Dendritic cell treated with granulocyte-macrophage colony-stimulating factor and Interleukin-4, amounts not matched to agents 40 ng/mL and 50 ng/mL, for 4 days (primary cell): ENCODE measurements around the gene COPS4.

Experiments
- H3K27ac Mint-ChIP-seq: one replicate; pipeline ENCODE4 v1.8.0; 2022; ENCODE audit warnings: mild to moderate bottlenecking, mixed read lengths
- H3K27me3 Mint-ChIP-seq: one replicate; pipeline ENCODE4 v1.8.0; 2022; ENCODE audit warnings: mild to moderate bottlenecking, mixed read lengths
- H3K36me3 Mint-ChIP-seq: one replicate; pipeline ENCODE4 v1.8.0; 2022; ENCODE audit warnings: low read depth, mixed read lengths
- H3K4me1 Mint-ChIP-seq: one replicate; pipeline ENCODE4 v1.8.0; 2022; ENCODE audit warnings: low read depth, mixed read lengths
- H3K4me3 Mint-ChIP-seq: one replicate; pipeline ENCODE4 v1.8.0; 2022; ENCODE audit warnings: mild to moderate bottlenecking, moderate library complexity, mixed read lengths
- H3K9me3 Mint-ChIP-seq: one replicate; pipeline ENCODE4 v1.8.0; 2022; ENCODE audit warnings: mixed read lengths
- intact Hi-C: fragments of 100-400 bp; cut with micrococcal nuclease; formaldehyde crosslinking; loops from one replicate; pipeline ENCODE4 v1.15.0; 2022

COPS4 gene

DNA sequence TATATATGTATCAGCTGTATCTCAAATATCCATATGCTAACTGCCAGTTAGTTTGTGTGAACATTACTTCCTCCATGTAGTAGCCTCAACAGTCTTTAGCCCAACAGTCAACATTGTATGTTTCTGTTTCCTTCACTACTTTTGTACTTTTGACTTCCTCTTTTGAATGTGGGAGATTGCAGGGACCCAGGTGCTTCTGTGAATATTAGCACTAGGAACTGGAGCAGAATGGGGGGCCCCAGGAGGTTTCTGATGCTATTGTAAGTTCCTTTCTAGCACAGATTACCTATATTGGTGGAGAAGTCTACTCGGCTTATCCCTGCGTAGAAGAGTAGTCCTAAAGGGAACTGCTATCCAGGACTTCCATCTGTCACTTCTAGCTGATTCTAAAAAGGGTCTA is 77.2 kb downstream of the COPS4 start:
- H3K36me3 Mint-ChIP-seq, result no peaks in the 10 kb centered on the region
- intact Hi-C loops, result no loop called here
- H3K27ac Mint-ChIP-seq, result peak overlapping the region; percentile 44
- no peaks in the 10 kb centered on the region for H3K9me3 Mint-ChIP-seq
- H3K4me1 Mint-ChIP-seq, result peaks cover 38% of the 10 kb centered on the region
- peak overlapping the region; percentile 52 for H3K4me3 Mint-ChIP-seq
- H3K27me3 Mint-ChIP-seq, result no peaks in the 10 kb centered on the region

DNA sequence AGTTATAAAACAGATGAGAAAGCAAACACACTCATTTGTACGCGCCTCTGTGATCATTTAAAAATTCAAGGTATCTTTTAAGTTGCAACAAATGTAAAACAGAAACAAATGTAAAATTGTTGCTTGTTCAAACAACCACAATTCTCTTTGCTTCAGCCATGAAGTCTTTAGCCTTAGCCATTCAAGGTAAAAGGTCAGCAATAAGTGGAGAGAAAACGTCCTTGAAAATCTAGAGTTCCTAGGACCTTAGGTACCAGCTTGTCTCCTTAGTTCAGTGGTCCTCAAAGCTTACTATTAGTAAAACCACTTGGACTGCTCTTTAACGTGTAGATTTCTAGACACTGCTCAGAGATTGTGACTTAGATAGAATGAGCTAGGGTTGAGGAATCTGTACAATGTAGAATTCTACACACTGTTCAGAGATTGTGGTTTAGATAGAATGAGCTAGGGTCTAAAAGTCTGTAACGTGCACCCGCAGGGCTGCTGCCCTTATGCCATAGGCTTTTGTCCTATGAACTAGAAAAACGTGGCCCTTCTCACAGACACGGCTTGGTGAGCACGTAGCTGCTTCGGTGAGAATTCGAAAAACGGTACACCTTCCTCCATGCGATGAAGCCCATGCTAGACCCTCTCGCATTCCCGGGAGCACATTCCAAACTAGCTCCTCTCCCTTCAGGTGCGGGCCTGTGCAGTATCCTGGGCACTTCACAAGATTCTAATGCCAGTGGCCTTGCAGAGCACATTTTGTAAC is 77.9 kb downstream of the COPS4 start:
- Mint-ChIP-seq H3K27me3 (no peaks in the 10 kb centered on the region), H3K4me3 (peak overlapping the region; percentile 10), H3K4me1 (peaks cover 38% of the 10 kb centered on the region), H3K9me3 (no peaks in the 10 kb centered on the region), H3K27ac (peak overlapping the region; percentile 44), H3K36me3 (no peaks in the 10 kb centered on the region)
- intact Hi-C loops, result no loop called here

DNA sequence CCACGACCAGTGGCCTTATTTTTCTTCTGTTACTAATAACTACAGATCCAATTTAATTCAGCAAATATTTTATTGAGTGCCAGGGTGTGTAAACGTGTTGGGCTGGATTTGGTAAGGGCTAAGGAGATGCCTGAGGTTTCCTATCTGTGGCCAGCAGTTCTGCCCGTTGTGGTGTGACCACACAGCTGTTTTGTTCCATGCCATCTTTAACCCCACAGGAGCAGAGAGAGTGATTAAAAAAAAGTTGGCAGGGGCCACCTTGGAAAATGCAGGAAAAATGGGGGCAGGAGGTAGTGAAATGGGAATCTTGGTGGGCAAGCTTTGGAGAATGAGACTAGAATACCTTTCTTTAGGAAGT is 78.4 kb downstream of the COPS4 start:
- intact Hi-C loops, result no loop called here
- Mint-ChIP-seq H3K4me1 (peaks cover 39% of the 10 kb centered on the region), H3K36me3 (no peaks in the 10 kb centered on the region), H3K27me3 (no peaks in the 10 kb centered on the region), H3K9me3 (no peaks in the 10 kb centered on the region), H3K4me3 (peak overlapping the region; percentile 10), H3K27ac (peak overlapping the region; percentile 44)

DNA sequence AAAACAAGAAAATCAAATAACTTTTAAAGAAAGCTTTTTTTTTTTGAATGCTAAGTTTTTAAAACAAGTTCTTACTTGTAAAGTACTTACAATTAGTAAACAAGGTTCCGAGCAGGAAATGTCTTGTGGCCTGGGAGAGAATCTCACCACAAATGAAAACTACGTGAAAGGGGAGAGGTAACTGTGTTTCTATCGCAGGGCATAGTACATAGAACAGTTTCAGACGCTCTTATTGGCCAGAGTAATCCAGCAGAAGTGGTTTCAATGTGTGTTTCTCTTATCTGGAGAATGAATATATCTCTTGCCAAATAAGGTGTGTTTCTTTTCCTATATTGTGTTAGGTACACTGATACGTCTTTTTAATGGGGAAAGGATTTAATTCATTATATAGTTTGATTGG is 79.6 kb downstream of the COPS4 start, which contains the start of gene PLAC8:
Gene PLAC8, minus strand, starts transcription at position 154 of the 400 bp plus-strand sequence. CDS start 6,808 bp downstream, outside the sequence.
- Mint-ChIP-seq H3K27me3 (no peaks in the 10 kb centered on the region), H3K36me3 (no peaks in the 10 kb centered on the region), H3K4me3 (peak within 1 kb of the TSS; percentile 49), H3K9me3 (no peaks in the 10 kb centered on the region), H3K27ac (peak within 1 kb of the TSS; percentile 50), H3K4me1 (peaks cover 40% of the 10 kb centered on the region)
- intact Hi-C loops, result no loop called here

DNA sequence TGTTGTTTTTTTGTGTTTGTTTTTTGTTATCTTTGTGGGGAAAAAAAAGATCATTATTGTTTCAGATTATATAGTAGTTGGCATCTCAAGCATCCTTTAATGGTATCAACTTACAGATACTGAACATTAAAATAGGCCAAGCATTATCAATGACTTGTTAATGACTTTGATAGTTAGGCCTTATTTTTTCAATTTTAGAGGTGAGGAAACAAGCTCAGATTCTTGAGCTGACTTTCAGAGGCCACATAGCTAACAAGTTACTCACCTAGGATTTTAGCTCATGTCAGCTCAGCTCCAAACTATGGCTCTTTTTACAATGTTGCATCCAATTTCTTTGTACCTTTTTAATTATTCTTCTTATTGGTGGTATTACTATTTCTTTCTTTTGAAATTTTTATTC is 80.0 kb downstream of the COPS4 start:
- peak overlapping the region; percentile 37 for H3K27ac Mint-ChIP-seq
- no peaks in the 10 kb centered on the region for H3K9me3 Mint-ChIP-seq
- peaks cover 44% of the 10 kb centered on the region for H3K4me1 Mint-ChIP-seq
- no peaks in the 10 kb centered on the region for H3K36me3 Mint-ChIP-seq
- intact Hi-C loops, result no loop called here
- no peaks in the 10 kb centered on the region for H3K27me3 Mint-ChIP-seq
- peak overlapping the region; percentile 49 for H3K4me3 Mint-ChIP-seq

DNA sequence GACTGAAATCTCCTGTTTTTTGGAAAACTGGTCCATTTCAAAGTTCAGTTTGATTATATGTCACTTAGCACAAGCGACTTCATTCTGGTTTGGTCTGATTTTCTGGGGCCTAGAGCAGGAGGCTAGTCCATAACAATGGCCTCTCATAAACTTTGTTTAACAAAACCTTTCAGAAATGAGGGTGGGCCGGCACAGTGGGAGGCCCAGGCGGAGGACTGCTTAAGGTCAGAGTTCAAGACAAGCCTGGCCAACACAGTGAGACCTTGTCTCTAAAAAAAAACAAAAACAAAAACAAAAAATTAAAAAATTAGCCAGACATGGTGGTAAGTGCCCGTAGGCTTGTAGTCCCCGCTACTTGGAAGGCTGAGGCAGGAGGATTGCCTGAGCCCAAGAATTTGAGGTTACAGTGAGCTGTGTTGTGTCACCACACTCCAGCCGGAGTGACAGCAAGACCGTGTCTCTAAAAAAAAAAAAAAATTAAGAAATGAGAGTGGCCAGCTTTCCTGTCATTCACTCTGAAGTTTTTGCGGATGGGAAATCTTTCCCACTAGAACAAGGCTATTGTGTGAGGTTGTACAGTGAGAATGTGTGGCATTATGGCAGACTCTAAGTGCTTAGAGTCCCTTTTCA is 80.8 kb downstream of the COPS4 start:
- no peaks in the 10 kb centered on the region for H3K9me3 Mint-ChIP-seq
- peak overlapping the region; percentile 50 for H3K27ac Mint-ChIP-seq
- no peaks in the 10 kb centered on the region for H3K27me3 Mint-ChIP-seq
- peaks cover 49% of the 10 kb centered on the region for H3K4me1 Mint-ChIP-seq
- no peak overlapping the region for H3K4me3 Mint-ChIP-seq
- no peaks in the 10 kb centered on the region for H3K36me3 Mint-ChIP-seq
- intact Hi-C loops, result no loop called here

DNA sequence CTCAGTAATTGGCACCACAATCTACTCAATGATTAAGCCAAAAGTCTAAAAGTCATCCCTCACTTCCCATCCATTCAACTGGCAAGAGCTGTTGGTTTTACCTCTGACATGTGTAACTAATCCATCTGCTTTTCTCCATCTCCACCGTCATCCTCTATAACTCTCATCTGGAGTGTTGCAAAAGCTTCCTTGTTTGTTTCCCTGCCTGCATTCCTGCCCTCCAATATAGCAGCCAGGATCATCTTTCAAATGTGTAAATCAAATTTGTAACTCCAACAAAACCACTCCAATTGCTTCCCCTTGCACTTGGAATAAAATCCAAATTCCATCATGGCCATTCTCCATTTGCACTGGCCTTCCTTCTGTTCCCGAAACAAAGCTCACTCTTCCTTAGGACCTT is 83.9 kb downstream of the COPS4 start:
- Mint-ChIP-seq H3K27ac (no peak overlapping the region), H3K36me3 (no peaks in the 10 kb centered on the region), H3K27me3 (no peaks in the 10 kb centered on the region), H3K4me1 (peaks cover 46% of the 10 kb centered on the region), H3K4me3 (no peak overlapping the region), H3K9me3 (no peaks in the 10 kb centered on the region)
- intact Hi-C loops, result no loop called here

DNA sequence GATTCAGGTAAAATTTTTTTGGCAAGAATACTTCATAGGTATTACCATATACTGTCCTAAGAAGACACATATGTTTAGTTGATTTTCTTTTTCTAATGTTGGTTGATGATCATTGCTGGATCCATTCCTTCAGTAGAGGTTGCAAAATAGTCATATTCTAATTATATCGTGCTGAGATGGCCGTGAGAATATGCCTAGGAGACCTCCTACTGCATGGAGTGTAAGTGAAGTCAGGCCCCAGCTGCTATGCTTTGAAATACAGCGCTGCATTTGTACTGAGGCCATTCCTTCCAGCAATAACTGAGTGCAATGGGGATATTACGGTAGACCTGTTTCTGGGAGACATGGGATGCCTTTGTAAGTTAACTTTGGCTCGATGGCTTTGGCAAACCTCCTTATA is 86.3 kb downstream of the COPS4 start:
- Mint-ChIP-seq H3K4me3 (no peak overlapping the region), H3K4me1 (peaks cover 46% of the 10 kb centered on the region), H3K9me3 (no peaks in the 10 kb centered on the region), H3K27me3 (no peaks in the 10 kb centered on the region), H3K36me3 (no peaks in the 10 kb centered on the region), H3K27ac (no peak overlapping the region)
- intact Hi-C loops, result loop anchor here (10.0 kb wide), 1 partner anchor 54 kb away; no protein-coding TSS in a partner anchor

DNA sequence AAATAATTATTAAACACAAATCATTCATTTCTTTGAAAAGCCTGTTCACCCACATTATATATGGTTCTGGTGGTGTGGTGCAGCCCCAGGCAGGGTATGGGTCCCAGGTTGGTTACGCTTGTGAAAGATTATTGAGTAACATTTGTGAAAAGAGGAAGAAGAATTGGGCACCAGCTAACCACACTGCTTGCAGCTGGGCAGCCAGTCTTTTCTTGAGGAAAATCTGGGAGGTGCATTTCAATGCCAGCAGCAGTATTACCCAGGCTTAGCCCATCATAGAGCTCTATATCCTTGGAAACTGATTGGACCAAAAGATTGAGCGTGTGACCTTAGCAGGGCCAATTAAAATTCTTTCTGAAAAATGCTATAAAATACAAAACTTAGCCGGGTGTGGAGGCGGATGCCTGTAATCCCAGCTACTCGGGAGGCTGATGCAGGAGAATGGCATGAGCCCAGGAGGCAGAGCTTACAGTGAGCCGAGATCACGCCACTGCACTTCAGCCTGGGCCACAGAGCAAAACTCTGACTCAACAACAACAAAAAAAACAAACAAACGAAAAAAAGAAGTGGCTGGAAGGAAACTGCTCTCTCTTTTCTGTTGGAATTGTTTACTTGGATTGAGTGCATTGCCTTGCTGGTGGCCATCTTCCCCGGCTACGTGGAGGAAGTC is 89.3 kb downstream of the COPS4 start:
- Mint-ChIP-seq H3K27ac (peak overlapping the region; percentile 80), H3K9me3 (no peaks in the 10 kb centered on the region), H3K36me3 (no peaks in the 10 kb centered on the region), H3K4me1 (peaks cover 42% of the 10 kb centered on the region), H3K27me3 (no peaks in the 10 kb centered on the region), H3K4me3 (no peak overlapping the region)
- intact Hi-C loops, result loop anchor here (10.0 kb wide), 1 partner anchor 51 kb away; no protein-coding TSS in a partner anchor
